ENCODE data around the gene BNIP2. TPM values are rescaled to one million over a fixed set of nuclear protein-coding genes. Genes with fewer than 3 reads are reported as not detected.
"Not testable (repeated sequence)": the region's sequence is repeated elsewhere in the genome, so short reads cannot be mapped to it uniquely, and the experiment has no call there.

BNIP2 gene
- total and polyA plus RNA-seq, 2 of the 13 experiments (the other 11 are each of a cell fraction or from before 2014, with no cell fraction given) = 17.4 to 57.6 TPM

- TF ChIP-seq, protein P1, sequence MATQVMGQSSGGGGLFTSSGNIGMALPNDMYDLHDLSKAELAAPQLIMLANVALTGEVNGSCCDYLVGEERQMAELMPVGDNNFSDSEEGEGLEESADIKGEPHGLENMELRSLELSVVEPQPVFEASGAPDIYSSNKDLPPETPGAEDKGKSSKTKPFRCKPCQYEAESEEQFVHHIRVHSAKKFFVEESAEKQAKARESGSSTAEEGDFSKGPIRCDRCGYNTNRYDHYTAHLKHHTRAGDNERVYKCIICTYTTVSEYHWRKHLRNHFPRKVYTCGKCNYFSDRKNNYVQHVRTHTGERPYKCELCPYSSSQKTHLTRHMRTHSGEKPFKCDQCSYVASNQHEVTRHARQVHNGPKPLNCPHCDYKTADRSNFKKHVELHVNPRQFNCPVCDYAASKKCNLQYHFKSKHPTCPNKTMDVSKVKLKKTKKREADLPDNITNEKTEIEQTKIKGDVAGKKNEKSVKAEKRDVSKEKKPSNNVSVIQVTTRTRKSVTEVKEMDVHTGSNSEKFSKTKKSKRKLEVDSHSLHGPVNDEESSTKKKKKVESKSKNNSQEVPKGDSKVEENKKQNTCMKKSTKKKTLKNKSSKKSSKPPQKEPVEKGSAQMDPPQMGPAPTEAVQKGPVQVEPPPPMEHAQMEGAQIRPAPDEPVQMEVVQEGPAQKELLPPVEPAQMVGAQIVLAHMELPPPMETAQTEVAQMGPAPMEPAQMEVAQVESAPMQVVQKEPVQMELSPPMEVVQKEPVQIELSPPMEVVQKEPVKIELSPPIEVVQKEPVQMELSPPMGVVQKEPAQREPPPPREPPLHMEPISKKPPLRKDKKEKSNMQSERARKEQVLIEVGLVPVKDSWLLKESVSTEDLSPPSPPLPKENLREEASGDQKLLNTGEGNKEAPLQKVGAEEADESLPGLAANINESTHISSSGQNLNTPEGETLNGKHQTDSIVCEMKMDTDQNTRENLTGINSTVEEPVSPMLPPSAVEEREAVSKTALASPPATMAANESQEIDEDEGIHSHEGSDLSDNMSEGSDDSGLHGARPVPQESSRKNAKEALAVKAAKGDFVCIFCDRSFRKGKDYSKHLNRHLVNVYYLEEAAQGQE (IDR thresholded peaks at IDR 0.05; ENCODE audit: borderline replicate concordance in 1 of 2, low read depth in 1 of 2, low read length in 2 of 2) = no peak
- TF ChIP-seq ZNF569 (CRISPR knock-in tag; IDR thresholded peaks at IDR 0.05; ENCODE audit: borderline replicate concordance) (no peak), HES4 (CRISPR knock-in tag; IDR thresholded peaks at IDR 0.05; ENCODE audit: borderline replicate concordance) (no peak), HOXA7 (CRISPR knock-in tag; IDR thresholded peaks at IDR 0.05) (no peak), KAT8 (CRISPR knock-in tag; IDR thresholded peaks at IDR 0.05) (no peak)
- TF ChIP-seq, protein P2, sequence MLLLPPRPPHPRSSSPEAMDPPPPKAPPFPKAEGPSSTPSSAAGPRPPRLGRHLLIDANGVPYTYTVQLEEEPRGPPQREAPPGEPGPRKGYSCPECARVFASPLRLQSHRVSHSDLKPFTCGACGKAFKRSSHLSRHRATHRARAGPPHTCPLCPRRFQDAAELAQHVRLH (CRISPR knock-in tag; IDR thresholded peaks at IDR 0.05; ENCODE audit: borderline replicate concordance, low read depth) = no peak
These were observed 10.8 kb upstream of the BNIP2 start (continued) for GRCh38 chr15:59699810-59700431.

DNA sequence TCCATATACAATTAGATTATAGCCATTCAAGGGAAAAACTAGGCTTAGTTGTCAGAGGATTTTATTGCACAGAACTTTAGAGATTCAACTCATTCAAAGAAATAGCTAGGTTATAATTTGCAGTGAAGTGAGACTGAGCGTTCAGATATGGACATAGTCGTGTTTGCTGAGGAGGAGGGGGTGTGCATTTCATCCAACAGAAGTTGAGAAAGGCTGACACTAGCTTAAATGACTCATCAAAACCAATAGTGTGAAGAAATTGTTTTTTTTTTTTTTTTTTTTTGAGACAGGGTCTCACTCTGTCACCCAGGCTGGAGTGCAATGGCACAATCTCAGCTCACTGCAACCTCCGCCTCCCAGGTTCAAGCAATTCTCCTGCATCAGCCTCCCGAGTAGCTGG is 8.9 kb upstream of the BNIP2 start:
- TF ChIP-seq MAFK (conservative IDR thresholded peaks at IDR 0.05 in 1 of 2, IDR thresholded peaks at IDR 0.05 in 1 of 2; ENCODE audit: low read length in 2 of 2) = peak in 1 of 2 experiments; percentile 23; a peak in 1 of 4 replicates
- peak; percentile 75 for TF ChIP-seq FOSL2 (CRISPR knock-in tag; IDR thresholded peaks at IDR 0.05)
- TF ChIP-seq NFE2L2 (IDR thresholded peaks at IDR 0.05; ENCODE audit: low read length) = peak; percentile 54; the same call in 1 of the 2 replicates
- H3K79me2 ChIP-seq (ENCODE audit: insufficient read depth, low read length); H3K4me1 ChIP-seq (ENCODE audit: insufficient read depth, low read length); CTCF ChIA-PET (ENCODE audit: low intra/inter-chr PET ratio, low total read pairs); H3K27me3 ChIP-seq (ENCODE audit: control insufficient read depth in 1 of 2, insufficient read depth in 2 of 2, low read length in 2 of 2); H4K20me1 ChIP-seq (ENCODE audit: insufficient read depth, low read length); BruUV-seq (replicated peaks); FAIRE-seq; H2AFZ ChIP-seq (ENCODE audit: low read length); H3K36me3 ChIP-seq (replicated peaks in 1 of 2; ENCODE audit: control insufficient read depth in 1 of 2, insufficient read depth in 2 of 2, low read length in 2 of 2); H3K4me3 ChIP-seq (replicated peaks in 1 of 3; ENCODE audit: insufficient read depth in 1 of 3, low read depth in 2 of 3, low read length in 3 of 3); H3K9ac ChIP-seq (ENCODE audit: insufficient read depth, low read depth, low read length); H3K9me3 ChIP-seq (ENCODE audit: low read length); ATAC-seq; intact Hi-C loops (cut with micrococcal nuclease; ENCODE audit: unreplicated experiment); H3K4me2 ChIP-seq (ENCODE audit: low read depth, low read length); H3K27ac ChIP-seq (ENCODE audit: extremely low read length, insufficient read depth, low read length): not testable (repeated sequence)
- POLR2A ChIA-PET = interaction anchor here (1.1 kb wide), 1 partner anchor 9 kb away, joined by 9 read pairs; the partner anchor contains the start of gene BNIP2
- peak; percentile 7 for DNase-seq (ENCODE audit: low spot score)
- 9% methylated on average over 4 of the region's 4 CpGs for WGBS (ENCODE audit: low lambda C conversion rate)
- in situ Hi-C loops (cut with HindIII; ENCODE audit: extremely low pct_ligation_motif_present, low pct_unique_long_range_greater_than_20kb) = loop anchor here (25.0 kb wide), 1 partner anchor 764 kb away; no protein-coding TSS in a partner anchor
